Retinal pigment epithelial cell (primary cell): ENCODE results near the gene FBXO33.
A peak's percentile ranks its signal among the peaks of the same experiment; 100 is the strongest.

Experiments
- DNase-seq: peaks from one replicate; pipeline ENCODE4 v3.0.0-alpha.2; 2010; ENCODE audit warnings: low read depth
- H3K4me3 ChIP-seq: 2 replicates; pipeline ENCODE4 v1.5.1; 2011; ENCODE audit warnings: mild to moderate bottlenecking, low read length, control low read depth, moderate library complexity
- CTCF ChIP-seq: conservative IDR thresholded peaks from 2 replicates; pipeline ENCODE4 v1.5.1; 2011; ENCODE audit warnings: low read depth, low read length, control low read depth, inconsistent platforms

Gene FBXO33, protein sequence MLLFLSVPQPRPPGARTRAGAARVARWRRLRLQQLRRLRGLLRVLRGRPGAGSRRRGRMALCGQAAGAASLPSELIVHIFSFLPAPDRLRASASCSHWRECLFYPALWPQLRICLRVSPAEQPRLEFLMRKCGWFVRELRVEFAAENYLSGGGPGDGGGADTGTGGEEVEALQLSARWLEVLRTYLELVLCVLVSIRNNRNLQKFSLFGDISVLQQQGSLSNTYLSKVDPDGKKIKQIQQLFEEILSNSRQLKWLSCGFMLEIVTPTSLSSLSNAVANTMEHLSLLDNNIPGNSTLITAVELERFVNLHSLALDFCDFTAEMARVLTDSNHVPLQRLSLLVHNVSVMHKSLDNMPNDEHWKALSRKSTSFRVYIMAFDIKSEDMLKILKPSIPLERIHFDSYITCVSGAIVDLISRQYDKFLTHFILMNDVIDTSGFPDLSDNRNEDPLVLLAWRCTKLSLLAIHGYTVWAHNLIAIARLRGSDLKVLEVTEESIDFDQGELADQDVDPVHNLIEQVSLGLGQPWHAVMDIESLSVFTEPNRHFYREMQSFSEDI

DNA sequence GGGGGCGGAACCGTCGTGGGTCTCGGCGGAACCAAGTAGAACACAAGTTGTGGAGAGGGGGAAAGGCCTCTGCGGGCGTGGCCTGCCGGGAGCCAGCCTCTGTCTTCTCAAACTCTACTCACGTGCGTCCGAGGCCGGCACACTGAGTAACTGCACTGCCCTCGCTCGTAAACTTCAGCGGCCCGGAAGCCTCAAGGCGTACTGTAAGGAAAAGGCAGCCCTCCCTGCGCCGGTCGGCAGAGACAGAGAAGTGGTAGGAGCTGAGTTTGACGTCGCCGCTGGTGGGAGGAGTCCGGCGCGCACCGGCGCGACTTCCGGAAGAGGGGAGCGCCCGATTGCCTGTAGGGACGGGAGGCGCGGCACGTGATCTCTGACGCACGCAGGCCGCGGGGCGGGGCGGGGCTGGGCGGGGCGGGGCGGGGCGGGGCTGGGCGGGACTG, at the start of gene FBXO33:
Gene FBXO33 (minus strand): TSS at position 255 of the 440 bp plus-strand sequence. CDS start 271 bp downstream, outside the sequence.
- peak; percentile 88 for DNase-seq
- TF ChIP-seq CTCF: no peak

GRCh38 chr14:39474416-39474911, 42.2 kb upstream of the FBXO33 start:
- no peak for DNase-seq
- no peak overlapping the region for H3K4me3 ChIP-seq
- TF ChIP-seq CTCF: no peak

More for the DNA sequence above, at the start of gene FBXO33:
- H3K4me3 ChIP-seq: peak within 1 kb of the TSS; percentile 88

- no peak for DNase-seq
- no peak overlapping the region for H3K4me3 ChIP-seq
- TF ChIP-seq CTCF: no peak
Measured at GRCh38 chr14:39472078-39472477, 39.8 kb upstream of the FBXO33 start.

DNA sequence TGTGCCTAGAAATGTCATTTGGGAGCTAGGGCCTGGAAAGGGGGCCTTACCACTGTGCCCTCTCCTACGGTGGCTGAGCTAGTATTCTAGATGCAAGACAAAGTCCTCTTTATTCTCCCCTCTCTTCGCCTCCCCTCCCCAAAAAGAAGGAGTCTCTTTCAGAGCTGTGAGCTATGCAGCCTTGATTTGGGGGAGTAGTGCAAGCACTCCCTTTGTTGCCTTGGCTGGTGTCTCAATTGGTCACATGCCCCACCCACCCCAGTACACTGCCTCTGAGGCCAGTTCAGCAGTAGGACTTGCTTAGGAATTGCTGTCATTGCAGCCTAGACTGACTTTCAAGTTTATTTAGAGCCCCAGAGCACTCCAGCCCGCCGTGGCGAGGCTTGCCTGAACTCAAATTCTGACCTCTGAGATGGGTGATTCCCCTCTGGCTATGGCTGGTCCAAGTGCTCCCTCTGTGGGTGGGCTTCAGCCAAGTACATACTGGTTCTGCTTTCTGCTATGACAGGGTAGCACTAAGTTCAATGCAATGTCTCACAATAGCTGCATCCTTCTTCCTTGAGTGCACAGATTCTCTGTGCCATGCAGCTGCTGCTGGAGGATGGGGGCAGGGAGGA, 37.0 kb upstream of the FBXO33 start:
- H3K4me3 ChIP-seq: no peak overlapping the region
- DNase-seq: no peak
- peak; percentile 36 for TF ChIP-seq CTCF

DNA sequence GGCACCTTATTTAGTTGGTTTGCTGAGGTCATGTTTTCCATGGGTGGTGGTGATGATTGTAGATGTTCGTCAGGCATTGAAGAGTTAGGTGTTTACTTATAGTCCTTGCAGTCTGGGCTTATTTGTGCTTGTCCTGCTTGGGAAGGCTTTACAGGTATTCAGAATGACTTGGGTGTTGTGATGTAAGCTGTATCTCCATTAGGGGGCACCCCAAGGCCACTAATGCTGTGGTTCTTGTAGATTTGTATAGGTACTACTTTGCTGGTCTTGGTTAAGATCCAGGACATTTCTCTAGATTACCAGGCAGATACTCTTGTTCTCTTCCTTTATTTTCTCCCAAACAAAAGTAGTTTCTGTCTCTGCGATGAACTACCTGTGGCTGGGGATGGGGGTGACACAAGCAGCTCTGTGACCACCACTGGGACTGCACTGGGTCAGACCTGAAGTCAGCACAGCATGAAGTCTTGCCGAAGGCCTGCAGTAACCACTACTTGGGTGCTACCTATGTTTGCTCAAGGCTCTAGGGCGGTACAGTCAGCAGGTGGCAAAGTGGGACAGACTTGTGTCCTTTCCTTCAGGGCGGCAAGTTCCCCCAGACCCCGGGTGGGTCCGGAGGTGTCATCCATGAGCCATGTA, 35.8 kb upstream of the FBXO33 start:
- H3K4me3 ChIP-seq: no peak overlapping the region
- no peak for DNase-seq
- peak; percentile 61 for TF ChIP-seq CTCF

- no peak for TF ChIP-seq CTCF
- DNase-seq: no peak
- H3K4me3 ChIP-seq: no peak overlapping the region
Measured at GRCh38 chr14:39459795-39460478, 27.7 kb upstream of the FBXO33 start.
